ENCODE measurements around the gene METAP1D.

- TF ChIP-seq CTCF (IDR thresholded peaks at IDR 0.05; ENCODE audit: low read depth, low read length, missing input control) (no peak), MAX (IDR thresholded peaks at IDR 0.05) (no peak), EGR1 (IDR thresholded peaks at IDR 0.05; ENCODE audit: low read depth in 2 of 2) (no peak), SP1 (IDR thresholded peaks at IDR 0.05) (no peak), GABPA (IDR thresholded peaks at IDR 0.05 in 1 of 2, conservative IDR thresholded peaks at IDR 0.05 in 1 of 2) (no peak), RAD21 (IDR thresholded peaks at IDR 0.05) (no peak), TAF1 (conservative IDR thresholded peaks at IDR 0.05) (no peak), ATF3 (IDR thresholded peaks at IDR 0.05) (no peak), YY1 (IDR thresholded peaks at IDR 0.05) (no peak)
Measured at GRCh38 chr2:172082944-172083627, 83.3 kb downstream of the METAP1D start.

Measured in liver (tissue), 3 donors.